Mesothelial cell of epicardium (in vitro differentiated cells): ENCODE measurements around the gene TNS1. TPM values are rescaled to one million over a fixed set of nuclear protein-coding genes. Genes with fewer than 3 reads are reported as not detected.

Experiments used
- DNase-seq, 2 experiments: peaks; one replicate each; pipeline ENCODE4 v3.0.0; 2021; ENCODE audit warnings: low spot score in 2 of 2; ENCODE audit not compliant: unreplicated experiment in 2 of 2
- H3K27ac Mint-ChIP-seq: 2 replicates; pipeline ENCODE4 v1.8.0; 2021; ENCODE audit warnings: mixed read lengths
- H3K27me3 Mint-ChIP-seq: 2 replicates; pipeline ENCODE4 v1.8.0; 2021; ENCODE audit warnings: low read depth, mixed read lengths
- H3K36me3 Mint-ChIP-seq: 2 replicates; pipeline ENCODE4 v1.8.0; 2021; ENCODE audit warnings: mixed read lengths
- H3K4me1 Mint-ChIP-seq: 2 replicates; pipeline ENCODE4 v1.8.0; 2021; ENCODE audit warnings: mixed read lengths
- H3K4me3 Mint-ChIP-seq: 2 replicates; pipeline ENCODE4 v1.8.0; 2021; ENCODE audit warnings: mild to moderate bottlenecking, moderate library complexity, mixed read lengths
- H3K9me3 Mint-ChIP-seq: 2 replicates; pipeline ENCODE4 v1.8.0; 2021; ENCODE audit warnings: mixed read lengths
- total RNA-seq: library from RNA; stranded (reverse); gene quantifications from 3 replicates; pipeline ENCODE4 v1.2.1, GENCODE V29; 2021
- TF ChIP-seq, protein P1 (sequence below): fragments of 200-600 bp; sonication (generic); IDR thresholded peaks from one replicate; pipeline ENCODE4 v1.5.0; 2021; ENCODE audit warnings: antibody characterized with exemption; ENCODE audit not compliant: unreplicated experiment

Gene TNS1
- total RNA-seq, 1 donor from 2014 or later, result 130 TPM

DNA sequence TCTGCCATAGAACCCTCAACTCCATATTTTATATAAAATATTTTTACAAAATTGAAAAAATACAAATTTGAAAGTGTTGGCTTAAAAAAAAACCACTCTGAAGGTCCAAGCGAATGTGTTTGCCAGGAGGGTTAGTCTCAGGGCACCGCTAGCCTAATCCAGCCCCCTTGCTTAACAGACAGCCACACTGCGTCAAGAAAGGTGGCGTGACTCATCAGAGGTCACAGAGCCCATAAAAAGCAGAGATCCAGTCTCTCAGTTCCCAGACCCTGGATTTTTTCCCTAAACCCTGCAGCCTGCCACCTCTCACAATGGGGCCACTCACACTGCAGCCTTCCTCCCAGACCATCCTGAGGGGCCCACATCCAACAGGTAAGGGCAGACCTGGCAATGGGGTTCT lies 3.9 kb upstream of the TNS1 start:
- peak overlapping the region; percentile 39 for H3K27ac Mint-ChIP-seq
- H3K9me3 Mint-ChIP-seq, result no peaks in the 10 kb centered on the region
- H3K36me3 Mint-ChIP-seq, result no peaks in the 10 kb centered on the region
- DNase-seq, result no peak
- H3K4me3 Mint-ChIP-seq, result no peak overlapping the region
- H3K4me1 Mint-ChIP-seq, result peaks cover 46% of the 10 kb centered on the region
- H3K27me3 Mint-ChIP-seq, result peaks cover 34% of the 10 kb centered on the region
- TF ChIP-seq, protein P1, sequence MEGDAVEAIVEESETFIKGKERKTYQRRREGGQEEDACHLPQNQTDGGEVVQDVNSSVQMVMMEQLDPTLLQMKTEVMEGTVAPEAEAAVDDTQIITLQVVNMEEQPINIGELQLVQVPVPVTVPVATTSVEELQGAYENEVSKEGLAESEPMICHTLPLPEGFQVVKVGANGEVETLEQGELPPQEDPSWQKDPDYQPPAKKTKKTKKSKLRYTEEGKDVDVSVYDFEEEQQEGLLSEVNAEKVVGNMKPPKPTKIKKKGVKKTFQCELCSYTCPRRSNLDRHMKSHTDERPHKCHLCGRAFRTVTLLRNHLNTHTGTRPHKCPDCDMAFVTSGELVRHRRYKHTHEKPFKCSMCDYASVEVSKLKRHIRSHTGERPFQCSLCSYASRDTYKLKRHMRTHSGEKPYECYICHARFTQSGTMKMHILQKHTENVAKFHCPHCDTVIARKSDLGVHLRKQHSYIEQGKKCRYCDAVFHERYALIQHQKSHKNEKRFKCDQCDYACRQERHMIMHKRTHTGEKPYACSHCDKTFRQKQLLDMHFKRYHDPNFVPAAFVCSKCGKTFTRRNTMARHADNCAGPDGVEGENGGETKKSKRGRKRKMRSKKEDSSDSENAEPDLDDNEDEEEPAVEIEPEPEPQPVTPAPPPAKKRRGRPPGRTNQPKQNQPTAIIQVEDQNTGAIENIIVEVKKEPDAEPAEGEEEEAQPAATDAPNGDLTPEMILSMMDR, result no peak

DNA sequence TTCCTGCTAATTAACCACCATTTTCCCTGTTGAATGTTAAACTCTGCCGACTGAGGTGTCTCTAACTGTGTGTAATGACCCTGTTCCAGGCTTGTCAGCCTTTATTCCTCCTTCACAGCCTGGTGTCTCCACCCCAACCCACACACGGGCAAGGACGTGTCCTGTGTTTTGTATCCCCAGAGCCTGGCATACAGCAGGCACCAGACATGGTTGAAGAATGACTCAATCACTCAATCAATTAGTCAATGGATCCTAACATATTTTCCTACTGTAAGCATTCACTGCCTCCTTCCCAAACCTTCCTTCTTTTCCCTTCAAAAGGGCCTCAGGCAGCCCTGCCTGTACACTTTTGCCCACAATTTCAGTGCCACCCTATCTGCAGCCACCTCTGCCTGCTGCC lies 2.7 kb upstream of the TNS1 start:
- no peak for DNase-seq
- peaks cover 28% of the 10 kb centered on the region for H3K27me3 Mint-ChIP-seq
- TF ChIP-seq, protein P1, result no peak
- H3K9me3 Mint-ChIP-seq, result no peaks in the 10 kb centered on the region
- no peak overlapping the region for H3K27ac Mint-ChIP-seq
- H3K4me1 Mint-ChIP-seq, result peaks cover 43% of the 10 kb centered on the region
- H3K4me3 Mint-ChIP-seq, result no peak overlapping the region
- H3K36me3 Mint-ChIP-seq, result no peaks in the 10 kb centered on the region

- TF ChIP-seq, protein P1, result no peak
- peak overlapping the region; percentile 90 for H3K27ac Mint-ChIP-seq
- peaks cover 47% of the 10 kb centered on the region for H3K4me1 Mint-ChIP-seq
Measured at GRCh38 chr2:218005028-218005427, 2.2 kb upstream of the TNS1 start.

GRCh38 chr2:218003981-218004419 lies 1.2 kb upstream of the TNS1 start:
- TF ChIP-seq, protein P1, result no peak
- peaks cover 44% of the 10 kb centered on the region for H3K4me1 Mint-ChIP-seq
- peak overlapping the region; percentile 36 for H3K4me3 Mint-ChIP-seq
- H3K36me3 Mint-ChIP-seq, result no peaks in the 10 kb centered on the region
- DNase-seq, result no peak
- H3K27me3 Mint-ChIP-seq, result peaks cover 24% of the 10 kb centered on the region
- H3K27ac Mint-ChIP-seq, result peak overlapping the region; percentile 90
- H3K9me3 Mint-ChIP-seq, result no peaks in the 10 kb centered on the region

More at GRCh38 chr2:218005028-218005427, 2.2 kb upstream of the TNS1 start:
- H3K36me3 Mint-ChIP-seq, result no peaks in the 10 kb centered on the region
- no peaks in the 10 kb centered on the region for H3K9me3 Mint-ChIP-seq
- DNase-seq, result no peak
- H3K4me3 Mint-ChIP-seq, result no peak overlapping the region
- H3K27me3 Mint-ChIP-seq, result peaks cover 32% of the 10 kb centered on the region

DNA sequence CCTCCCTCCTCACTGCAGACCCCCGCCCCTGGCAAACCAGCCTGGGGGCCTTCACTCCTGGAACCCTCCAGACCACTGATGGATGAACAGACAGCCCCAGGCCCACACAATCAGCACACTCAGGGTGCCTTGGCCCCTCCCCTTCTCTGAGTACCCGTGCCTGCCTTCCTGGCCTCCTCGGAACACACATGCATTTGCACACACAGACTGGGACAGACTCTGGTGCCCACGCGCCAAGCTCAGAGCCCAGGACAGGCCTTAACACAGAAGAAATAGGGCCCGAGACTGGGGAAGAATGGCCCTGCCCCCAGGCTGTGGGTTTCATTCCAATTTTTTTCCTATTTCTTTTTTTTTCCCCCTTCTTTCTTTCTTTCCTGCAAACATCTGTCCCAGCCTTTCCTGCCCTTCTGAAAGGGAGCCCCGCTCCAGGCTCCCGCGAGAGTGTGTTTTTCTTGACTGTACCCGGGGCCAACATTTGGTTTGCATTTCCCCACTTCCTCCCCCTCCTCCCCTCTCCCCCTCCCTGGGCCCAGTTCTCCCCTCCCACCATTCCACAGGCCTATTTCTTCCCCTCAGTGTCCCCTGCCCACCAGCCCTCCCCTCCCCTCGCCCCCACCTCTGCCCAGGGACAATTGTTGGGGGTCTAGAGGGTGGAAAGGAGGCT lies 618 bp upstream of the TNS1 start:
- H3K4me1 Mint-ChIP-seq, result peaks cover 44% of the 10 kb centered on the region

More for the DNA sequence above, 618 bp upstream of the TNS1 start:
- H3K27ac Mint-ChIP-seq, result peak overlapping the region; percentile 93
- TF ChIP-seq, protein P1, result no peak
- no peaks in the 10 kb centered on the region for H3K9me3 Mint-ChIP-seq
- H3K27me3 Mint-ChIP-seq, result peaks cover 18% of the 10 kb centered on the region
- no peak for DNase-seq
- H3K36me3 Mint-ChIP-seq, result no peaks in the 10 kb centered on the region
- peak overlapping the region; percentile 62 for H3K4me3 Mint-ChIP-seq
